Measurements from ENCODE around the gene VPS54. TPM values are rescaled to one million over a fixed set of nuclear protein-coding genes. Genes with fewer than 3 reads are reported as not detected.

VPS54 gene
- total and polyA plus RNA-seq, 9 of the 15 experiments (the other 6 are each of a cell fraction or from before 2014, with no cell fraction given), result 4.9 to 23.2 (median 13.2) TPM

DNA sequence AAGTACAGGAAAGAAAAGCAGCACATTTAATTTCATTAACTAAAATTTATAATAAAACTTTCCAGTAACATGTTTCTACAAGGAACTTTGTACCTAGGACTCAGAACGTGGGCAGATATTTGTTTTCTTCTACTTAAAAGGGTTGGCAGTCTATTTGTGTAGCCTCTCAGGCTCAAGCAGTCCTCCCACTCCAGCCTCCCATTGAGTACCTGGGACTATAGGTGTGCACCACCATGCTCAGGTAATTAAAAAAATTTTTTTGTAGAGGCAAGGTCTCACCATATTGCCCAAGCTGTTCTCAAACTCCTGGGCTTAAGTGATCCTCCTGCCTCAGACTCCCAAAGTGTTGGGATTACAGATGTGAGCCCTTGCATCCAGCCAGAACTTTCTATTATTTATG is 140.7 kb downstream of the VPS54 start:
- ChIA-PET POLR2A (interaction anchor here (1.1 kb wide), 1 partner anchor 11 kb away, joined by 3 read pairs; no protein-coding TSS in a partner anchor), CTCF (ENCODE audit: low intra/inter-chr PET ratio) (no interaction called here)
- Histone ChIP-seq H3K4me1 (replicated peaks in 1 of 2; ENCODE audit: control insufficient read depth in 2 of 2, insufficient read depth in 2 of 2, low read length in 2 of 2) (no peaks in the 10 kb centered on the region), H3K4me3 (no peak overlapping the region), H3K27ac (ENCODE audit: extremely low read depth, low read depth, low read length) (no peak overlapping the region), H3K4me2 (ENCODE audit: insufficient read depth, low read length) (no peak overlapping the region), H3K36me3 (ENCODE audit: control insufficient read depth, insufficient read depth, low read length) (peaks cover 24% of the 10 kb centered on the region; the same call in 2 of the 3 replicates), H3K27me3 (ENCODE audit: control insufficient read depth in 2 of 2, insufficient read depth in 2 of 2, low read length in 2 of 2) (no peaks in the 10 kb centered on the region), H3K79me2 (ENCODE audit: control insufficient read depth, insufficient read depth, low read length) (no peaks in the 10 kb centered on the region), H4K20me1 (replicated peaks; ENCODE audit: control insufficient read depth, insufficient read depth, low read length) (no peaks in the 10 kb centered on the region), H2AFZ (ENCODE audit: low read depth, low read length) (no peak overlapping the region), H3K9me1 (ENCODE audit: control insufficient read depth, insufficient read depth, low read length) (peaks cover 4% of the 10 kb centered on the region), H3K9ac (ENCODE audit: insufficient read depth in 1 of 2, low read depth in 2 of 2, low read length in 2 of 2) (no peak overlapping the region), H3K9me3 (replicated peaks; ENCODE audit: control insufficient read depth, insufficient read depth, low read depth, low read length) (no peaks in the 10 kb centered on the region)
- BruUV-seq (replicated peaks), result no TSS peak
- WGBS (ENCODE audit: insufficient coverage, low coverage, missing lambda C conversion rate), result 73% methylated on average over 1 of the region's 1 CpG
- ATAC-seq (no peak), DNase-seq (ENCODE audit: extremely low read depth in 1 of 4, low spot score in 3 of 4) (no peak), FAIRE-seq (no peak)
- TF ChIP-seq ZNF668 (CRISPR knock-in tag; IDR thresholded peaks at IDR 0.05) (no peak), ADNP (tag; IDR thresholded peaks at IDR 0.05) (no peak), BMI1 (IDR thresholded peaks at IDR 0.05; ENCODE audit: low read length) (no peak), CBFA2T2 (conservative IDR thresholded peaks at IDR 0.05) (no peak), CEBPG (CRISPR knock-in tag; IDR thresholded peaks at IDR 0.05) (no peak), CEBPG (tag; conservative IDR thresholded peaks at IDR 0.05 in 1 of 2, IDR thresholded peaks at IDR 0.05 in 1 of 2) (no peak), ZNF121 (CRISPR knock-in tag; conservative IDR thresholded peaks at IDR 0.05) (no peak), HNRNPK (IDR thresholded peaks at IDR 0.05; ENCODE audit: low read depth, low read length, poor library complexity, severe bottlenecking) (no peak), FOXA1 (IDR thresholded peaks at IDR 0.05; ENCODE audit: borderline replicate concordance) (no peak), RUNX1 (IDR thresholded peaks at IDR 0.05; ENCODE audit: low read depth) (no peak), MEF2D (tag; conservative IDR thresholded peaks at IDR 0.05; ENCODE audit: low read depth) (no peak), NFATC3 (IDR thresholded peaks at IDR 0.05) (no peak), XRCC3 (IDR thresholded peaks at IDR 0.05) (no peak), ZKSCAN8 (CRISPR knock-in tag; IDR thresholded peaks at IDR 0.05) (no peak)
- TF ChIP-seq, protein P1, sequence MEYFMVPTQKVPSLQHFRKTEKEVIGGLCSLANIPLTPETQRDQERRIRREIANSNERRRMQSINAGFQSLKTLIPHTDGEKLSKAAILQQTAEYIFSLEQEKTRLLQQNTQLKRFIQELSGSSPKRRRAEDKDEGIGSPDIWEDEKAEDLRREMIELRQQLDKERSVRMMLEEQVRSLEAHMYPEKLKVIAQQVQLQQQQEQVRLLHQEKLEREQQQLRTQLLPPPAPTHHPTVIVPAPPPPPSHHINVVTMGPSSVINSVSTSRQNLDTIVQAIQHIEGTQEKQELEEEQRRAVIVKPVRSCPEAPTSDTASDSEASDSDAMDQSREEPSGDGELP (CRISPR knock-in tag; IDR thresholded peaks at IDR 0.05; ENCODE audit: borderline replicate concordance), result no peak
- TF ChIP-seq, protein P2, sequence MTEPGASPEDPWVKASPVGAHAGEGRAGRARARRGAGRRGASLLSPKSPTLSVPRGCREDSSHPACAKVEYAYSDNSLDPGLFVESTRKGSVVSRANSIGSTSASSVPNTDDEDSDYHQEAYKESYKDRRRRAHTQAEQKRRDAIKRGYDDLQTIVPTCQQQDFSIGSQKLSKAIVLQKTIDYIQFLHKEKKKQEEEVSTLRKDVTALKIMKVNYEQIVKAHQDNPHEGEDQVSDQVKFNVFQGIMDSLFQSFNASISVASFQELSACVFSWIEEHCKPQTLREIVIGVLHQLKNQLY (CRISPR knock-in tag; conservative IDR thresholded peaks at IDR 0.05), result no peak
- TF ChIP-seq, protein P3, sequence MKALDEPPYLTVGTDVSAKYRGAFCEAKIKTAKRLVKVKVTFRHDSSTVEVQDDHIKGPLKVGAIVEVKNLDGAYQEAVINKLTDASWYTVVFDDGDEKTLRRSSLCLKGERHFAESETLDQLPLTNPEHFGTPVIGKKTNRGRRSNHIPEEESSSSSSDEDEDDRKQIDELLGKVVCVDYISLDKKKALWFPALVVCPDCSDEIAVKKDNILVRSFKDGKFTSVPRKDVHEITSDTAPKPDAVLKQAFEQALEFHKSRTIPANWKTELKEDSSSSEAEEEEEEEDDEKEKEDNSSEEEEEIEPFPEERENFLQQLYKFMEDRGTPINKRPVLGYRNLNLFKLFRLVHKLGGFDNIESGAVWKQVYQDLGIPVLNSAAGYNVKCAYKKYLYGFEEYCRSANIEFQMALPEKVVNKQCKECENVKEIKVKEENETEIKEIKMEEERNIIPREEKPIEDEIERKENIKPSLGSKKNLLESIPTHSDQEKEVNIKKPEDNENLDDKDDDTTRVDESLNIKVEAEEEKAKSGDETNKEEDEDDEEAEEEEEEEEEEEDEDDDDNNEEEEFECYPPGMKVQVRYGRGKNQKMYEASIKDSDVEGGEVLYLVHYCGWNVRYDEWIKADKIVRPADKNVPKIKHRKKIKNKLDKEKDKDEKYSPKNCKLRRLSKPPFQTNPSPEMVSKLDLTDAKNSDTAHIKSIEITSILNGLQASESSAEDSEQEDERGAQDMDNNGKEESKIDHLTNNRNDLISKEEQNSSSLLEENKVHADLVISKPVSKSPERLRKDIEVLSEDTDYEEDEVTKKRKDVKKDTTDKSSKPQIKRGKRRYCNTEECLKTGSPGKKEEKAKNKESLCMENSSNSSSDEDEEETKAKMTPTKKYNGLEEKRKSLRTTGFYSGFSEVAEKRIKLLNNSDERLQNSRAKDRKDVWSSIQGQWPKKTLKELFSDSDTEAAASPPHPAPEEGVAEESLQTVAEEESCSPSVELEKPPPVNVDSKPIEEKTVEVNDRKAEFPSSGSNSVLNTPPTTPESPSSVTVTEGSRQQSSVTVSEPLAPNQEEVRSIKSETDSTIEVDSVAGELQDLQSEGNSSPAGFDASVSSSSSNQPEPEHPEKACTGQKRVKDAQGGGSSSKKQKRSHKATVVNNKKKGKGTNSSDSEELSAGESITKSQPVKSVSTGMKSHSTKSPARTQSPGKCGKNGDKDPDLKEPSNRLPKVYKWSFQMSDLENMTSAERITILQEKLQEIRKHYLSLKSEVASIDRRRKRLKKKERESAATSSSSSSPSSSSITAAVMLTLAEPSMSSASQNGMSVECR (CRISPR knock-in tag; IDR thresholded peaks at IDR 0.05), result no peak
- intact Hi-C loops (cut with micrococcal nuclease), result no loop called here
- in situ Hi-C loops (cut with MboI), result no loop called here

Data from K562 (cell line).